Measurements from ENCODE around the gene ZNF763. TPM values are rescaled to one million over a fixed set of nuclear protein-coding genes. Genes with fewer than 3 reads are reported as not detected.
A peak's percentile ranks its signal among the peaks of the same experiment; 100 is the strongest.

ZNF763 gene
- total RNA-seq, 1 donor from 2014 or later: not detected

GRCh38 chr19:12000152-12000981 is 35.5 kb downstream of the ZNF763 start:
- TF ChIP-seq EZH2 (IDR thresholded peaks at IDR 0.05; ENCODE audit: insufficient read depth, low read length) (no peak), CTCF (IDR thresholded peaks at IDR 0.05; ENCODE audit: insufficient read depth, low read depth, low read length) (no peak)
- Histone ChIP-seq H2AFZ (ENCODE audit: low read depth, low read length) (no peak overlapping the region), H3K36me3 (ENCODE audit: insufficient read depth, low read length) (peaks cover 5% of the 10 kb centered on the region), H3K4me2 (ENCODE audit: low read length) (peak overlapping the region; percentile 29), H3K79me2 (ENCODE audit: insufficient read depth, low read length) (peaks cover 19% of the 10 kb centered on the region), H3K9me3 (ENCODE audit: insufficient read depth, low read depth, low read length) (peaks cover 4% of the 10 kb centered on the region), H4K20me1 (ENCODE audit: insufficient read depth, low read length) (peaks cover 8% of the 10 kb centered on the region), H3K27me3 (ENCODE audit: insufficient read depth, low read length) (no peaks in the 10 kb centered on the region), H3K9ac (ENCODE audit: low read length) (no peak overlapping the region), H3K4me3 (ENCODE audit: insufficient read depth, low read depth, low read length) (no peak overlapping the region), H3K4me1 (ENCODE audit: insufficient read depth, low read length) (no peaks in the 10 kb centered on the region), H3K27ac (ENCODE audit: low read depth, low read length) (no peak overlapping the region)
- DNase-seq (ENCODE audit: low read depth) (peak; percentile 62), FAIRE-seq (no peak)
- Mint-ChIP-seq H3K4me1 (ENCODE audit: low read depth, unreplicated experiment) (no peaks in the 10 kb centered on the region), H3K36me3 (ENCODE audit: low read depth, unreplicated experiment) (no peaks in the 10 kb centered on the region), H3K27me3 (ENCODE audit: low read depth, unreplicated experiment) (no peaks in the 10 kb centered on the region), H3K9me3 (ENCODE audit: unreplicated experiment) (peaks cover 10% of the 10 kb centered on the region), H3K4me3 (ENCODE audit: unreplicated experiment) (no peak overlapping the region), H3K27ac (ENCODE audit: unreplicated experiment) (no peak overlapping the region)

DNA sequence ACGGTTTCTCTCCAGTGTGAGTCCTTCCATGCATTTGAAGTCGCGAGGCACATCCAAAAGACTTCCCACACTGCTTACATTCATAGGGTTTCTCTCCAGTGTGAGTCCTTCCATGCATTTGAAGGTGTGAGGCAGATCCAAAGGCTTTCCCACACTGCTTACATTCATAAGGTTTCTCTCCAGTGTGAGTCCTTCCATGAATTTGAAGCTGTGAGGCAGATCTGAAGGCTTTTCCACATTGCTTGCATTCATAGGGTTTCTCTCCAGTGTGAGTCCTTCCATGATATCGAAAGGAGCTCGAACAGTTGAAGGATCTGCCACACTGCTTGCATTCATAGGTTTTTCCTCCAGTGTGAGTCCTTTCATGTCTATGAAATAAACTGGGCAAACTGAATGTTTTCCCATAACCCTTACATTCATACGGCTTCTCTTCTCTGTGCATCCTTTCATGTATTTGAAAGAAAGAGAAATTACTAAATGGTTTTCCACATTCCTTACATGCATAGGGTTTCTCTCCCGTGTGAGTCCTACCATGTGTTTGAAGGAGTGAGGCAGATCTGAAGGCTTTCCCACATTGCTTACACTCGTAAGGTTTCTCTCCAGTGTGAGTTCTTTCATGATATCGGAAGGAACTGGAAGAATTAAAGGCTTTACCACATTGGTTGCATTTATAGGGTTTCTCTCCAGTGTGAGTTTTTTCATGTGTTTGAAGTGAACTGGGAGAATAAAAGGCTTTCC is 50.3 kb downstream of the ZNF763 start:
- H3K36me3 ChIP-seq (ENCODE audit: insufficient read depth, low read length): peaks cover 17% of the 10 kb centered on the region

More for the DNA sequence above, 50.3 kb downstream of the ZNF763 start:
- Histone ChIP-seq H3K4me1 (ENCODE audit: insufficient read depth, low read length) (no peaks in the 10 kb centered on the region), H3K9ac (ENCODE audit: low read length) (no peak overlapping the region), H3K4me2 (ENCODE audit: low read length) (no peak overlapping the region), H3K79me2 (ENCODE audit: insufficient read depth, low read length) (no peaks in the 10 kb centered on the region), H3K27me3 (ENCODE audit: insufficient read depth, low read length) (no peaks in the 10 kb centered on the region), H4K20me1 (ENCODE audit: insufficient read depth, low read length) (no peaks in the 10 kb centered on the region), H3K27ac (ENCODE audit: low read depth, low read length) (no peak overlapping the region), H3K4me3 (ENCODE audit: insufficient read depth, low read depth, low read length) (no peak overlapping the region), H3K9me3 (ENCODE audit: insufficient read depth, low read depth, low read length) (peaks cover 64% of the 10 kb centered on the region), H2AFZ (ENCODE audit: low read depth, low read length) (no peak overlapping the region)
- Mint-ChIP-seq H3K9me3 (ENCODE audit: unreplicated experiment) (peaks cover 34% of the 10 kb centered on the region), H3K36me3 (ENCODE audit: low read depth, unreplicated experiment) (no peaks in the 10 kb centered on the region), H3K27ac (ENCODE audit: unreplicated experiment) (no peak overlapping the region), H3K27me3 (ENCODE audit: low read depth, unreplicated experiment) (no peaks in the 10 kb centered on the region), H3K4me3 (ENCODE audit: unreplicated experiment) (no peak overlapping the region), H3K4me1 (ENCODE audit: low read depth, unreplicated experiment) (no peaks in the 10 kb centered on the region)
- no peak for FAIRE-seq
- no peak for DNase-seq (ENCODE audit: low read depth)
- TF ChIP-seq EZH2 (IDR thresholded peaks at IDR 0.05; ENCODE audit: insufficient read depth, low read length) (no peak), CTCF (IDR thresholded peaks at IDR 0.05; ENCODE audit: insufficient read depth, low read depth, low read length) (no peak)
